ENCODE measurements around the gene FCN1.
A peak's percentile ranks its signal among the peaks of the same experiment; 100 is the strongest.

Gene FCN1

GRCh38 chr9:134896834-134897583, 20.7 kb downstream of the FCN1 start:
- no peak overlapping the region for H3K4me2 ChIP-seq (ENCODE audit: low read length)
- H3K9ac ChIP-seq = no peak overlapping the region
- no peaks in the 10 kb centered on the region for H3K9me3 ChIP-seq (ENCODE audit: control insufficient read depth, low read length)
- H3K36me3 ChIP-seq (ENCODE audit: control insufficient read depth, insufficient read depth, low read length) = no peaks in the 10 kb centered on the region
- no peaks in the 10 kb centered on the region for H3K79me2 ChIP-seq
- no peak overlapping the region for H3K4me3 ChIP-seq (ENCODE audit: low read depth, low read length)
- TF ChIP-seq CTCF (IDR thresholded peaks at IDR 0.05) = no peak
- peaks cover 17% of the 10 kb centered on the region for H3K4me1 ChIP-seq
- H3K27me3 ChIP-seq (ENCODE audit: control insufficient read depth, insufficient read depth, low read length) = no peaks in the 10 kb centered on the region
- peak overlapping the region; percentile 92 for H3K27ac ChIP-seq
- H2AFZ ChIP-seq = peak overlapping the region; percentile 36

GRCh38 chr9:134895908-134896833, 21.5 kb downstream of the FCN1 start:
- no peak for TF ChIP-seq CTCF (IDR thresholded peaks at IDR 0.05)
- Histone ChIP-seq H3K4me2 (ENCODE audit: low read length) (no peak overlapping the region), H3K27ac (peak overlapping the region; percentile 92), H3K4me3 (ENCODE audit: low read depth, low read length) (no peak overlapping the region), H3K79me2 (no peaks in the 10 kb centered on the region), H3K9ac (no peak overlapping the region), H2AFZ (peak overlapping the region; percentile 36), H3K27me3 (ENCODE audit: control insufficient read depth, insufficient read depth, low read length) (no peaks in the 10 kb centered on the region), H3K36me3 (ENCODE audit: control insufficient read depth, insufficient read depth, low read length) (no peaks in the 10 kb centered on the region), H3K4me1 (peaks cover 17% of the 10 kb centered on the region), H3K9me3 (ENCODE audit: control insufficient read depth, low read length) (no peaks in the 10 kb centered on the region)

GRCh38 chr9:134895567-134895907, 22.2 kb downstream of the FCN1 start:
- Histone ChIP-seq H3K79me2 (no peaks in the 10 kb centered on the region), H3K27ac (peak overlapping the region; percentile 69), H3K4me1 (peaks cover 17% of the 10 kb centered on the region), H3K27me3 (ENCODE audit: control insufficient read depth, insufficient read depth, low read length) (no peaks in the 10 kb centered on the region), H3K9ac (no peak overlapping the region), H3K9me3 (ENCODE audit: control insufficient read depth, low read length) (no peaks in the 10 kb centered on the region), H2AFZ (no peak overlapping the region), H3K4me3 (ENCODE audit: low read depth, low read length) (no peak overlapping the region), H3K4me2 (ENCODE audit: low read length) (no peak overlapping the region), H3K36me3 (ENCODE audit: control insufficient read depth, insufficient read depth, low read length) (no peaks in the 10 kb centered on the region)
- TF ChIP-seq CTCF (IDR thresholded peaks at IDR 0.05) = no peak

- H3K79me2 ChIP-seq = no peaks in the 10 kb centered on the region
- H3K27ac ChIP-seq = peak overlapping the region; percentile 69
- no peaks in the 10 kb centered on the region for H3K27me3 ChIP-seq (ENCODE audit: control insufficient read depth, insufficient read depth, low read length)
- no peaks in the 10 kb centered on the region for H3K36me3 ChIP-seq (ENCODE audit: control insufficient read depth, insufficient read depth, low read length)
- no peak for TF ChIP-seq CTCF (IDR thresholded peaks at IDR 0.05)
- H3K4me2 ChIP-seq (ENCODE audit: low read length) = no peak overlapping the region
- H2AFZ ChIP-seq = no peak overlapping the region
- no peaks in the 10 kb centered on the region for H3K9me3 ChIP-seq (ENCODE audit: control insufficient read depth, low read length)
- H3K9ac ChIP-seq = no peak overlapping the region
- peaks cover 17% of the 10 kb centered on the region for H3K4me1 ChIP-seq
- H3K4me3 ChIP-seq (ENCODE audit: low read depth, low read length) = no peak overlapping the region
Observed at GRCh38 chr9:134895097-134895496, 22.6 kb downstream of the FCN1 start.
